Mesothelial cell of epicardium (in vitro differentiated cells): ENCODE data around the gene NFATC1. TPM values are rescaled to one million over a fixed set of nuclear protein-coding genes. Genes with fewer than 3 reads are reported as not detected.
A peak's percentile ranks its signal among the peaks of the same experiment; 100 is the strongest.

Experiments
- DNase-seq, 2 experiments: peaks; one replicate each; pipeline ENCODE4 v3.0.0; 2021; ENCODE audit warnings: low spot score in 2 of 2; ENCODE audit not compliant: unreplicated experiment in 2 of 2
- H3K27ac Mint-ChIP-seq: 2 replicates; pipeline ENCODE4 v1.8.0; 2021; ENCODE audit warnings: mixed read lengths
- H3K27me3 Mint-ChIP-seq: 2 replicates; pipeline ENCODE4 v1.8.0; 2021; ENCODE audit warnings: low read depth, mixed read lengths
- H3K36me3 Mint-ChIP-seq: 2 replicates; pipeline ENCODE4 v1.8.0; 2021; ENCODE audit warnings: mixed read lengths
- H3K4me1 Mint-ChIP-seq: 2 replicates; pipeline ENCODE4 v1.8.0; 2021; ENCODE audit warnings: mixed read lengths
- H3K4me3 Mint-ChIP-seq: 2 replicates; pipeline ENCODE4 v1.8.0; 2021; ENCODE audit warnings: mild to moderate bottlenecking, moderate library complexity, mixed read lengths
- H3K9me3 Mint-ChIP-seq: 2 replicates; pipeline ENCODE4 v1.8.0; 2021; ENCODE audit warnings: mixed read lengths
- CTCF ChIP-seq: fragments of 200-600 bp; sonication (generic); IDR thresholded peaks from one replicate; pipeline ENCODE4 v1.5.0; 2021; ENCODE audit warnings: antibody characterized with exemption; ENCODE audit not compliant: unreplicated experiment
- total RNA-seq: library from RNA; stranded (reverse); gene quantifications from 3 replicates; pipeline ENCODE4 v1.2.1, GENCODE V29; 2021

The NFATC1 gene
- total RNA-seq, 1 donor from 2014 or later, result 13.4 TPM

DNA sequence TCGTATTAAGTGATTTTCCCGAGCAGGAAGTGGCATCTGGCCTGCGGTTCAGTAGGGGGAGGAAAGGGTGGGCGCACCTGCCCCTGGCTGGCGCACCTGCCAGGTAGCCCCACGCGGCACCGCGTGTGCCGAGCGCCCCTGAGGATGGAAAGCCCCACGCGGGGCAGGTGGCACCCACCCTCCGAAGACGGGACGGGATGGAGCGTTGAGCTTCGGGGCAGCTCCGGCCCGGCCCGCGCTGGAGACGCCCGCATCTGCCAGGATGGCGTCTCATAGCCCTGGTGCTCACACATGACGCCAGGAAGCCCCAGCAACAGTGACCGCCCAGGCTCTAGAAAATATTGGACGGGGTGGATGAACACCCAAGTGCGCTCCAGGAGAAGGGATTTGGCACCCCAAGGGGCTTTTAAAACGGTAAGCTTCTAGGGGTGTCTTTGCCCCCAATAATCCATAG is 2.5 kb upstream of the NFATC1 start:
- no peak for TF ChIP-seq CTCF
- no peaks in the 10 kb centered on the region for H3K36me3 Mint-ChIP-seq
- peak overlapping the region; percentile 64 for H3K4me3 Mint-ChIP-seq
- peak overlapping the region; percentile 93 for H3K27ac Mint-ChIP-seq
- peaks cover 80% of the 10 kb centered on the region for H3K27me3 Mint-ChIP-seq
- peaks cover 14% of the 10 kb centered on the region for H3K4me1 Mint-ChIP-seq
- H3K9me3 Mint-ChIP-seq, result no peaks in the 10 kb centered on the region
- DNase-seq, result no peak

- peak; percentile 87 to 91 for DNase-seq
- H3K4me3 Mint-ChIP-seq, result peak overlapping the region; percentile 71
- H3K27ac Mint-ChIP-seq, result peak overlapping the region; percentile 93
- no peak for TF ChIP-seq CTCF
- H3K27me3 Mint-ChIP-seq, result peaks cover 80% of the 10 kb centered on the region
- H3K36me3 Mint-ChIP-seq, result no peaks in the 10 kb centered on the region
- H3K9me3 Mint-ChIP-seq, result no peaks in the 10 kb centered on the region
- peaks cover 12% of the 10 kb centered on the region for H3K4me1 Mint-ChIP-seq
These were observed 1.8 kb upstream of the NFATC1 start for GRCh38 chr18:79393635-79394533.

DNA sequence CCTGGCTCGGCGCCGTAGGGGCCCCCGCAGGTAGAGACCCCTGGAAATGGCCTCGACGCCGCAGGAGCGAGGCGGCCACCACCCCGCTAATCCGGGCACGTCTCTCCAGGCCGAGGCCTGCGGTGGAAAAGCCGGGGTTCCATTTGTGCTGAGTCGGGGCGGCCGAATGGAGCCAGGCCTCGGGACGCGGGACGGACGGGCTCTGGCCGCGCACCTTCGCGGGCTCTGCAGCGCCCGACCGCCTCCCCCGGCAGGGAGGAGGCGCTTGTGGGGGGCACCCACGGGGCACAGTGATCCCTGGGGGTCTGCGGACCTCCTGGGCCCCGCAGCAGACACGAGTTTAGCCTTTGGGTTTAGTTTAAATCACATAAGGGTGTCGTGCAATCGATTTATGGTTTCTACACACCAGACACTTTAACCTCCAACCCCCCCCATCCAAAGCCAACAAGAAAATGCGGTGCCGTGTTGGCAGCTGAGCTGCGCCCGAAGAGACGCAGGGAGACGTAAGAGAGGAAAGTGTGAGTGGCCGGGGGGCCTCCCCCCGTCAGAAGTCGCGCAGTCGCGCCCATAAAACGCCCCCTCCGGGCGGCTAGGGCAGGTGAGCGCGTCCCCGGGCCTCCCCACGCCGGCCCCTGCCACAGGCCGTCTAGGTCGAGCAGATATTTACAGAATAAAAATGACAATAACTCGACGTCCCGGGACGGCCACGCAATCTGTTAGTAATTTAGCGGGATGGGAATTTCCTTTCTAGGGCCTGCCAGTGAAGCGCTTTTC is 1.0 kb upstream of the NFATC1 start:
- H3K36me3 Mint-ChIP-seq, result no peaks in the 10 kb centered on the region
- H3K9me3 Mint-ChIP-seq, result no peaks in the 10 kb centered on the region
- H3K27me3 Mint-ChIP-seq, result peaks cover 78% of the 10 kb centered on the region
- no peak for DNase-seq
- peak overlapping the region; percentile 47 for H3K4me3 Mint-ChIP-seq
- TF ChIP-seq CTCF, result no peak
- peak overlapping the region; percentile 39 for H3K27ac Mint-ChIP-seq
- H3K4me1 Mint-ChIP-seq, result peaks cover 15% of the 10 kb centered on the region

DNA sequence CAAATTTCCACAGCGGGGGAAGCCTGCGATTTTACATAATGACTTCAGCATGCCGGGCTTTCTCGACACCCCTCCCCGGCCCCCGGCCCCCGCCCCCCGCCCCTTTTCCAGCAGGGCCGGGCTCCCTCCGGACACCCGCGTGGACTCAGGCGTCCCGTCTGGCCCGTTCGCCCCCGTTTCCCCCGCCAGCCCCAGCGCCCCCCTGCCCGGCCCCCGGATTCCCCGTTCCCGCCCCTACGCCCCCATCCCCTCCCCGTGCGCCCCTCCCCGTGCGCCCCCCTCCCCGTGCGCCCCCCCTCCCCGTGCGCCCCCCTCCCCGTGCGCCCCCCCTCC is 456 bp upstream of the NFATC1 start:
- no peak for DNase-seq
- no peak for TF ChIP-seq CTCF
- Mint-ChIP-seq H3K9me3 (no peaks in the 10 kb centered on the region), H3K4me3 (peak overlapping the region; percentile 47), H3K27me3 (peaks cover 76% of the 10 kb centered on the region), H3K4me1 (peaks cover 15% of the 10 kb centered on the region), H3K36me3 (no peaks in the 10 kb centered on the region), H3K27ac (peak overlapping the region; percentile 39)

DNA sequence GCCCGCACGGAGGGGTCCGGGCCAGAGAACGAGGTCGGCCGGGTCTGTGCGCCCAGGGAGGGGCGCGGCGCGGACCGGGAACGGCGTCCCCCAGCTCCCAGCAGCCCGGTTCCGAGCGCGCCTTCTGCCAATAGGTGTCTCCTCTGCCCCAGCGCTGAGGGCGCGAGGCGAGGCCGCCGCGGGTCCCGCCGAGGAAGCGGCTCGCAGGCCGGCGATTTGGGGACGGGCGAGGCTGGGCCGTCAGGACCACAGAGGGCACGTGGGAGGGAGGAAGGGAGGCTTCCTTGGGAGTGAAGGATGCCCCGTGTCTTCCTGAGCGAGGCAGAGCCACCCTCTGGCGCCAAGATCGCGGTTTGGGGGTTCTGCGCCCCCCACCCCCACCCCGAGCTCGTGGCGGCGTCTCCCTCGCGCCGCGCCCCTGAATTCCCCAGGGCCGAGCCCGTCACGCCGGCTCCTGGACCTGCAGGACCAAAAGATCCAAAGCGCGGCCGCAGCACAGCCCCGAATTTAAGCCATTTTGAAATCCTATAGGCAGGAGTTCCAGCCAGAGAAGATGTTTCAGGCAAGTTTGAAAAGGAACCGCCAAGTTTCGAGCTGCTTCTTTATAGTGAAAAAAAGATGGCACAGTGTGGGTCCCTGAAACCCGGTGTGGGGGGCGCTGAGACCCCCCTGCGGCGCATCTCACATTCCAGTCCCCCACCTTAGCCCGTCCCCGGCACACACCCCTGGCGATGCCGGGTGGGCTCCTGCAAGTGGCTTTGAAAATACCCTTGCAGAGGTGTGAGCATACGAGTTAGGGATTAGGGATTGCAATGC is 909 bp downstream of the NFATC1 start:
- H3K27me3 Mint-ChIP-seq, result peaks cover 67% of the 10 kb centered on the region
- H3K4me3 Mint-ChIP-seq, result peak overlapping the region; percentile 55

More for the DNA sequence above, 909 bp downstream of the NFATC1 start:
- Mint-ChIP-seq H3K4me1 (peaks cover 20% of the 10 kb centered on the region), H3K27ac (no peak overlapping the region), H3K36me3 (no peaks in the 10 kb centered on the region), H3K9me3 (no peaks in the 10 kb centered on the region)
- DNase-seq, result peak in 1 of 2 experiments; percentile 63
- no peak for TF ChIP-seq CTCF
